Cardiac fibroblast (primary cell): Measurements from ENCODE around the gene LBX2.

Experiments
- DNase-seq, 2 donors: peaks; one replicate each; pipeline versions ENCODE4 v3.0.0 to v3.0.0-alpha.2; 2010; ENCODE audit warnings: low read depth in 2 of 2
- H3K4me3 ChIP-seq, 2 donors: replicated peaks in 1 of 2; 1 replicate in 1 of 2; 2 replicates in 1 of 2; pipeline ENCODE4 v1.5.1; 2011; ENCODE audit warnings: low read depth in 2 of 2, low read length in 2 of 2, mild to moderate bottlenecking in 2 of 2, moderate library complexity in 1 of 2
- CTCF ChIP-seq: IDR thresholded peaks from one replicate; pipeline ENCODE4 v1.5.1; 2011; ENCODE audit warnings: low read depth, mild to moderate bottlenecking, low read length, inconsistent platforms

The LBX2 gene

GRCh38 chr2:74510272-74510671 lies 10.9 kb upstream of the LBX2 start:
- no peak for TF ChIP-seq CTCF
- DNase-seq, result no peak
- H3K4me3 ChIP-seq, result no peak overlapping the region

- DNase-seq, result peak; percentile 41 to 46
- no peak for TF ChIP-seq CTCF
- H3K4me3 ChIP-seq, result peak overlapping the region; percentile 97
Observed at GRCh38 chr2:74507926-74508520, 8.6 kb upstream of the LBX2 start.

GRCh38 chr2:74507145-74507925 lies 7.9 kb upstream of the LBX2 start, which contains the start of gene PCGF1:
Gene PCGF1, minus strand, starts transcription at chr2:74507695. Its CDS starts 27 bp downstream, at chr2:74507668.
- peak; percentile 30 for TF ChIP-seq CTCF

GRCh38 chr2:74505448-74506246 lies 6.2 kb upstream of the LBX2 start:
- DNase-seq, result no peak
- peak overlapping the region; percentile 13 to 17 for H3K4me3 ChIP-seq
- no peak for TF ChIP-seq CTCF

More at GRCh38 chr2:74507145-74507925, 7.9 kb upstream of the LBX2 start, which contains the start of gene PCGF1:
- DNase-seq, result peak; percentile 98 to 99
- H3K4me3 ChIP-seq, result peak within 1 kb of the TSS; percentile 97

- H3K4me3 ChIP-seq, result peak overlapping the region; percentile 67 to 69
- no peak for TF ChIP-seq CTCF
- peak in 1 of 2 donors; percentile 22 for DNase-seq
Observed at GRCh38 chr2:74504591-74504990, 5.2 kb upstream of the LBX2 start.
